ENCODE measurements around the gene ZNF587B.
"Not testable (repeated sequence)": the region's sequence is repeated elsewhere in the genome, so short reads cannot be mapped to it uniquely, and the experiment has no call there.

ZNF587B gene

GRCh38 chr19:57830071-57830602, at the start of gene ZNF587B:
TSS of gene ZNF587B (plus strand) at chr19:57830299. CDS start at chr19:57830529, 230 bp downstream.
- peak; percentile 53 for DNase-seq

DNA sequence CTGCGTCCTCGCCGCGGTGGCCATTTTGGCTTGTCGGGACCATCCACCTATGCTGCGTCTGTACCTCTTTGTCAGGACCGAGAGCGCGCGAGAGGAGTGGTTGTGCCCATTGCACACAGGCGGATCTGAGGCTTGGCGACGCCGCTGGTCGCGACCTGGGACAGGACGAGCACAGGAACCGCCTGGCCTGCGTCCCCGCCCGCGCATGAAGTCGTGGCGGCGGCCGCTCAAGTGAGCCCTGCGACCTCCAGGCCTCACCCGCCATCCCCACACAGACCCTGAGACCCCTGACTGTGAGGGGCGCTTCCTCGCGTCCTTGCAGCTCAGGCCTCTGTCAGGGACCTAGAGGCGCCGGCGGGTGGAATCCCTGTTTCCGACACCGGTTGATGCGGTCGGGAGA, 43.8 kb upstream of the ZNF587B start:
- no peak for DNase-seq

DNA sequence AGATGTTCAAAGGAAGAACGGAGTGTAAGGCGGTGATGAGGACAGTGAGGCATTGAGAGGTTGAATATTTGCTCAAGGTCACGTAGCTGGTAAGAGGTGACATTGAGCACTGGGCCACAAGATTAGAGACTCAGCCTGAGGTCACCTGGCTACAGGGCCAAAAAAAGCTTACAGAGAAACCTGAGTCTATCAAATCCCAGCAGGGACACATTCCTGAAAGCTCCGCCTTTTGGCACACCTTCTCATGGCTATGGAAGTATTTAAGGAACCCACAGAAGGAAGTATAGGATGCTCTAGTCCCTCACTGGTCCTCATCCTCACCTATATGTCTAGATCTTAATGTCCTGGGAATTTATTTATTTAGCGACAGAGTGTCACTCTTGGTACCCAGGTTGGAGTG, 43.2 kb upstream of the ZNF587B start:
- no peak for DNase-seq

DNA sequence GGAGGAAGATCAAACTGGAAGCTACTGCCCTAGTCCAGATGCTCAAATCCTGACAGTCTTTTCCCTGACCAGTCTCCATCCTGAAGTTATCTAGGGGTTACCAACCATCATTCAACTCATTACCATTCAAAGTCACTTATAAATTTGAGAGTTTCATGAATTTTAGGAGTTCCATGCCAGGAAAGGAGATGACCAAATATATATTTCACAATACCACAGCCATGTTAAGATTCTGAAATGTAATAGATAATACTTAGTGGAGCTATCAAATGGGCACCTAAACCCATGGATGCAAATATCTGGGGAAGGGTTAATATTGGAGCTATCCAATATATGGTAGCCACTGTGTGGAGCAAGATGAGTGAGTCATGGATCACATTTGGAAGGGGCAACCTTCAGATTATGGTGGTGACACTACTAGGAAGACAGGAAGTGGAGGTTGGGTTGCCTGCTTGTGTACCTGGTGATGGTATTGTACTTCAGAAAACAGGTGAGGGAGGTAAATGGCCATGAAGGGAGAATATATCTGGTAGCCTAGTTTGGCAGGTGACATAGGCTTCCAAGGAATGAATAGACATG, 41.9 kb upstream of the ZNF587B start:
- DNase-seq = no peak

GRCh38 chr19:57789288-57789687, 40.8 kb upstream of the ZNF587B start:
- no peak for DNase-seq

DNA sequence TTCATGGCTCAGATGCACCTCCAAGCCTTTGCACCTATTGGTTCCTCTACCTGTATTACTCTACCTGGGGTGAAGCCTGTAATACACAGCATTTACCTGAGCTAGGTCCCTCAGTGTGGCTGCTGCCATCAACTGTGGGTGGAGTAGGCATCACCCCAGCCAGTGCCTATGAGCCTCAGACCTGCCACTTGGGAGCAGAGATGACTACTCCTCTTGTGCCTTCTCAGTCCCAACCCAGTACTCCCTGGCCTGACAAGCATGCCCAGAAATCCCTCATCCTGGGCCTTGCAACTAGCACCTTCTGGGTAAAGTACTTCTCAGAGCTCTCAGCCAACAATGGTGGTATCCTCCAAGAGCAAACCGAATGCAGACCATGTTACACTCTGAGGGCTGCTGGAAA, 33.5 kb upstream of the ZNF587B start:
- not testable (repeated sequence) for DNase-seq

GRCh38 chr19:57800696-57801095, 29.4 kb upstream of the ZNF587B start:
- DNase-seq = no peak

GRCh38 chr19:57802269-57802668, 27.8 kb upstream of the ZNF587B start:
- DNase-seq = no peak

DNA sequence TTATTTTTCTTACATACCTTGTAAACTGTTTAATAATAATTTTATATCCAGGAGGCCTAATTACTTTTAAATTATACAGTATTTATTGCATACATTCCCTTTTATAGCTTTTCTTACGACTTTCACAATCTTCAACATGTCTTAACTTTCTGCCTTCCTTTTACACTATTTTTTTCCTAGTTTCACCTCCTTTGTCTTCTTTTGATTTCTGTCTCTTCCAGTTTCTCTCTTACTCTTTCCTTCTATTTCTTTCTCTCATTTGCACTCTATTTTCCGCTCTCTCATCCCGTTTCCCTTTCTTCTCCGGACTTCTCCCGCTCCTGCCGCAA, 26.9 kb upstream of the ZNF587B start:
- no peak for DNase-seq

DNA sequence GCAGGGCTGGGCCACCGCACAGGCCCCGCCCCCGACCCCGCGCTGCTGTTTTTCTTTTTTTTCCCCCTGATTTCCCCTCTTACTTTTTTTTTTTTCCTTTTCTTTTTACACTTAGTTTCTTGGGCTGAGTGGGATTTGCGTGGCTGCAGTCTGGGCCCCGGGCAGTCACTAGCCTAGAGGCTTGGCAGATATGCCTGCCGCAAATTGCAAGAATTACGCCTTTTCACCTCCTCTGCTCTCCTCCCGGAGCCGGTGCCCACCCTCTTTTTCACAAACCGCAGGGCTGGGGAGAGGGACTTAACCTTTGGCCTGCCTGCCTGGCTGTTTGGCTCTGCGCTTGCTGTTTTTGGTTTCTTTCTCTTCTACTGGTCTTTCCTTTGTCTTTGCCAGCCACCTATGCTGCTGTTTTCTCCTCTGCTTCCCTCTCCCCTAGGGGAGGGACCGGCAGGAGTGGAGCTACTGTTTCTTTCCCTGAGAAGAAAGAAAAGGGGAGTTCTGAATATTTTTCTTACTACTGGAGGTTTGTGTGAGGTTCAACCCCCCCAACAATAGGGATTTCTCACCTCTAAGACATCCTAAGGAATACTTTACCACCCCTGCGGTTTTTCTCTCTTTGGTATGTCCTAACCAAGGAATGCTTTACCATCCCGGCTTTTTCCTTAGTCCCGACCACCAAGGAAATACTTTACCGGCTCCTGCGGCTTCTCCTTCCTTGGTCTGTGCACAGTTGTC, 26.3 kb upstream of the ZNF587B start:
- DNase-seq = no peak

- no peak for DNase-seq
These were observed 22.6 kb upstream of the ZNF587B start for GRCh38 chr19:57807541-57807940.

GRCh38 chr19:57810410-57811295, 19.4 kb upstream of the ZNF587B start:
- not testable (repeated sequence) for DNase-seq

DNA sequence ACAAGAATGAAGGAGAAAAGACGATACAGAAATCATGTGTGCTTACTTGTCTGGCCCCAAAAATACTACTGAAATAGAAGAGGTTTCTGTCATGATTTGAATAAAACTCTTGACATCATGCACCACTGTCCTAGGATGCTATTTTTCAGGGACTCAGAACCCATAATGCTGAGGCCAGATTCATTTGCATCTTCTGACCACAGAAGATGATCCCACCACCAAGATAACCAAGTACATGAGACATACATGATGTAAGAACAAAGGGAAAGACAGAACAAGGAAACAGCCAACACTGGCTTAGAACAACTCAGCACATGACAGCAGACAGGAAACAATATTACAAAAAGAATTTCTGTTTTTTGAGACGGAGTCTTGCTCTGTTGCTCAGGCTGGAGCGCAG, 17.9 kb upstream of the ZNF587B start:
- no peak for DNase-seq

- DNase-seq = not testable (repeated sequence)
These were observed 16.9 kb upstream of the ZNF587B start for GRCh38 chr19:57812975-57813820.

DNA sequence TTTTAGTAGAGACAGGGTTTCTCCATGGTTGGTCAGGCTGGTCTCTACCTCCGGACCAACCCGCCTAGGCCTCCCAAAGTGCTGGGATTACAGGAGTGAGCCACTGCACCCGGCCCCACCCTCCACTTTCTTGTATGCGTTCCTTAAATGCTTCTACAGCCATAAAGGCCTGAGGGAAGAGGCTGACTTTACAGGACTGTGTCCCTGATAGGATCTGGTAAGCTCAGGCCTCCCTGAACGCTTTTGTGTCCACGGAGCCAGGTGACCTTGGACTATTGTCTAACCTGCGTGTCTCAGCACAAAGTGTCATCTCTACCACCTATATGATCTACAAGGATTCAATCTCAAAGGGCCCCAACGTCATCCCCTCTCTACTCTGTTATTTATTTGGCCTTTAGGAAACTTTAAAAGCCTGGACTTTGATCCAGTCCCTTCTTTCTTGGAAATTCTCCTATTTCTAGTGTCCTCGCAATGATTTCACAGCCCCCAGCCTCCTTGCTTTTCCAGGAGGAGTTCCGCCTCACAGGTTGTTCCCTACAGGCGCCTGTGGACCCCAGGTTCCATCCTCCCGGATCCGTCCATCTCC, 16.1 kb upstream of the ZNF587B start:
- no peak for DNase-seq

DNA sequence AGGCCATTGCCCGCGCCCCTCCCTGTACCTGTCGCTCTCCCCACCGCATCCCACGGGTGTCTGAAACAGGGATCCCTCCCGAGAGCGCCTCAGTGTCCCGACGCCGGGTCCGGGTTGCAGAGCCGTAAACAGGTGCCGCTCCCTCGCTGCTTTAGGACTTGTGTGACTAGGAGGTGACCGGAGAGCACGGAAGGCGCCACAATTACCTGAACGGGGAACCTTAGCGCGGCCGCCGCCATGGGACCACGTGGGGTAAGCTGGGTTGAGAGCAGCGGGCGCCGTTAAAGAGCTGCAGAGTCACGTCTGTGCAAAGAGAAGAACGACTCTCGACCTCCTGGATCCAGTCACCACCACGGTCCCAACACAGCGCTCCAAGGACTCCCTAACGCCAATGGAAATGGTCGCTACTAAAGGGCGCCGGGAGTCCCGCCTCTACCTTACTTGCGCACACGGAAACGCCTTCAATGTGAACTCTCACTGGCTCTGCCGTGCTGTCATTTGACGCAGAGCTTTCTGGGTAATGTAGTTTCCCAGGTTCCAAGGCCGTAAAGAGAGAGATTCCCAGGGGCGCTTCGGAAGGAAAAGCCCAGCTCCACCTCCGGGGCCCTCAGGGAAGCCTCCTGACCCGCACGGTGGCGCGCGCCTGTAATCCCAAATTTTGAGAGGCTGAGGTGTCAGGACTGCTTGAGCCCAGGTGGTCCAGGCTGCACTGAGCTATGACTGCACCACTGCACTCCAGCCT, 15.4 kb upstream of the ZNF587B start, which contains the start of gene ZNF552:
ZNF552 (minus strand) TSS at position 409 of the 742 bp plus-strand sequence; CDS start at position 239, 170 bp downstream.
- peak; percentile 86 for DNase-seq

GRCh38 chr19:57815247-57816075, 14.6 kb upstream of the ZNF587B start:
- DNase-seq = no peak

DNA sequence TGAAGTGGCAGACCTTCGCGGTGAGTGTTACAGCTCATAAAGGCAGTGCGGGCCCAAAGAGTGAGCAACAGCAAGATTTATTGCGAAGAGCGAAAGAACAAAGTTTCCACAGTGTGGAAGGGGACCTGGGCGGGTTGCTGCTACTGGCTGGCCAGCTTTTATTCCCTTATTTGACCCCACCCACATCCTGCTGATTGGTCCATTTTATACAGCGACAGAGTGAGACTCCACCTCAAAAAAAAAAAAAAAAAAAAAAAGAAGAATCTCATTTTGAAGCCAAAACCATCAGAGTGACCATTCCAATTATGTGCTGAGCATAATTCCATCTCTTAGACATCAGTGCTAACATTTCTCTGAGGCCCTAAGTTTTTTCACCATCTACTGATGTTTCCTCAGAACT, 13.4 kb upstream of the ZNF587B start:
- no peak for DNase-seq

DNA sequence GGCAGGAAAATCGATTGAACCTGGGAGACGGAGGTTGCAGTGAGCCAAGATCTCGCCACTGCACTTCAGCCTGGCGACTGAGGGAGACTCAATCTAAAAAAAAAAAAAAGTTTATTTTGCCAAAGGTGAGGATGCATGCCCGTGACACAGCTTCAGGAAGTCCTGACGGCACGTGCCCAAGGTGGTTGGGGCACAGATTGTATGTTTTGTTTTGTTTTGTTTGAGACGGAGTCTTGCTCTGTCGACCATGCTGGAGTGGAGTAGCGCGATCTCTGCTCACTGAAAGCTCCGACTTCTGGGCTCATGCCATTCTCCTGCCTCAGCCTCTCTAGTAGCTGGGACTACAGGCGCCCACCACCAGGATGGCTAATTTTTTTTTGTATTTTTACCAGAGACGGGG, 12.1 kb upstream of the ZNF587B start:
- no peak for DNase-seq

DNA sequence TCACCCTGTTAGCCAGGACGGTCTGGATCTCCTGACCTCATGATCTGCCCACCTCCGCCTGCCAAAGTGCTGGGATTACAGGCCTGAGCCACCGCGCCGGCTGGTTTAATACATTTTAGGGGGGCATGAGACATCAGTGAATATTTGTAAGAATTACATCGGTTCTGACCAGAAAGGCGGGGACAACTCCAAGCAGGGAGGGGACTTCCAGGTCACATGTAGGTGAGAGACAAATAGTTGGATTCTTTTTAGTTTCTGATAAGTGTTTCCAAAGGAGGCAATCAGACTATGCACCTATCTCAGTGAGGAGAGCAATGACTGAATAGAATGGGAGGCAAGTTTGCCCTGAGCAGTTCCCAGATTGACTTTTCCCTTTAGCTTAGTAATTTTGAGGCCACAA, 11.7 kb upstream of the ZNF587B start:
- DNase-seq = no peak
